Measurements from ENCODE around the gene SLC12A8.

Gene SLC12A8

GRCh38 chr3:125189378-125190165, 23.0 kb downstream of the SLC12A8 start:
- DNase-seq (ENCODE audit: insufficient read length, low spot score) = no peak
- FAIRE-seq = no peak

GRCh38 chr3:125188955-125189354, 23.6 kb downstream of the SLC12A8 start:
- no peak for FAIRE-seq
- no peak for DNase-seq (ENCODE audit: insufficient read length, low spot score)
- TF ChIP-seq TAF1 (IDR thresholded peaks at IDR 0.05; ENCODE audit: low read depth, low read length) = no peak

More at GRCh38 chr3:125189378-125190165, 23.0 kb downstream of the SLC12A8 start:
- TF ChIP-seq POU2F2 (IDR thresholded peaks at IDR 0.05; ENCODE audit: low read depth, low read length) (no peak), TAF1 (IDR thresholded peaks at IDR 0.05; ENCODE audit: low read depth, low read length) (no peak), PAX5 (IDR thresholded peaks at IDR 0.05; ENCODE audit: insufficient read depth, low read length, severe bottlenecking) (no peak), POLR2A (IDR thresholded peaks at IDR 0.05; ENCODE audit: low read depth, low read length) (no peak), SPI1 (IDR thresholded peaks at IDR 0.05; ENCODE audit: low read depth, low read length) (no peak), POLR2AphosphoS5 (IDR thresholded peaks at IDR 0.05; ENCODE audit: low read depth, low read length) (no peak)

GRCh38 chr3:125187599-125187910, 25.0 kb downstream of the SLC12A8 start:
- FAIRE-seq (no peak), DNase-seq (ENCODE audit: insufficient read length, low spot score) (no peak)
- no peak for TF ChIP-seq POLR2A (IDR thresholded peaks at IDR 0.05; ENCODE audit: low read depth, low read length)
- no peak for TF ChIP-seq POU2F2 (IDR thresholded peaks at IDR 0.05; ENCODE audit: low read depth, low read length)
- TF ChIP-seq SPI1 (IDR thresholded peaks at IDR 0.05; ENCODE audit: low read depth, low read length) = no peak
- no peak for TF ChIP-seq POLR2AphosphoS5 (IDR thresholded peaks at IDR 0.05; ENCODE audit: low read depth, low read length)
- TF ChIP-seq PAX5 (IDR thresholded peaks at IDR 0.05; ENCODE audit: insufficient read depth, low read length, severe bottlenecking) = no peak
- TF ChIP-seq TAF1 (IDR thresholded peaks at IDR 0.05; ENCODE audit: low read depth, low read length) = no peak

DNA sequence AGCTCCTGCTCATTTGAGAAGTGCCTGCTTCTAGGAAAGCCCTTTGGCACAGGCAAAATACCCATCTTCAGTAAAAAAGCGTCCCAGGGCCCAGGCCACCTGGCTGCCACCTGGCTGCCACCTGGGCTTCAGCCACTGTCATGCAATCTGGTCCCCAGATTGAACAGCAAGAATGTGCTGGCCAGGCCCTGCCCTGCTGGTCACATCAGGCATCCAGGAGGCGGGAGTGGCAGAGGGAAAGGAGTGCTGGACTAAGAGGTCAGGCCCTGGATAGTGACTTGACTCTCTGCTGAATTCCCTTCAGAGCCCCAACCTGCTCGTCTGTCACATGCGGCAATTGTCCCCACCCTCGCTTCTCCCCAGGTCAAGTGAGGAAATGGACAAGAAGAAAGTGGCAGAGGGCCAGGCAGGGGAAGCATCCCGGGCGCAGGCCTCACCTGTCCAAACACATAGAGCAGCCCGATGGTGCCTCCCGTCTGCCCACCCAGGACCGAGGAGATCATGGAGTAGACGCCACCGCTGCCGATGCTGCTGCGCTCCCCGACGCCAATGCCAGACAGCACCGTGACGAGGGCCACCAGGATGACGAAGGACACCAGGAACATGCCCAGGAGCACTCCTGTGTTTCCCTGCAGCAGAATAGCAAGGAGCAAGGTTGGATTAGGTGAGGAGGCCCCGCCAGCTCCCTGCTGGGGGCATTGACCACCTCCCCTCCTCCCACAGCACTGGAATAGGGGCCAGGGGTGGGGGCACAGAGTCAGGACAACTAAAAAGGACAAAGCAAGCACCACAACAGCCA, 25.5 kb downstream of the SLC12A8 start:
- TF ChIP-seq PAX5 (IDR thresholded peaks at IDR 0.05; ENCODE audit: insufficient read depth, low read length, severe bottlenecking) (no peak), SPI1 (IDR thresholded peaks at IDR 0.05; ENCODE audit: low read depth, low read length) (no peak), POU2F2 (IDR thresholded peaks at IDR 0.05; ENCODE audit: low read depth, low read length) (no peak), TAF1 (IDR thresholded peaks at IDR 0.05; ENCODE audit: low read depth, low read length) (no peak), POLR2A (IDR thresholded peaks at IDR 0.05; ENCODE audit: low read depth, low read length) (no peak), POLR2AphosphoS5 (IDR thresholded peaks at IDR 0.05; ENCODE audit: low read depth, low read length) (no peak)
- FAIRE-seq (peak; percentile 28), DNase-seq (ENCODE audit: insufficient read length, low spot score) (no peak)

DNA sequence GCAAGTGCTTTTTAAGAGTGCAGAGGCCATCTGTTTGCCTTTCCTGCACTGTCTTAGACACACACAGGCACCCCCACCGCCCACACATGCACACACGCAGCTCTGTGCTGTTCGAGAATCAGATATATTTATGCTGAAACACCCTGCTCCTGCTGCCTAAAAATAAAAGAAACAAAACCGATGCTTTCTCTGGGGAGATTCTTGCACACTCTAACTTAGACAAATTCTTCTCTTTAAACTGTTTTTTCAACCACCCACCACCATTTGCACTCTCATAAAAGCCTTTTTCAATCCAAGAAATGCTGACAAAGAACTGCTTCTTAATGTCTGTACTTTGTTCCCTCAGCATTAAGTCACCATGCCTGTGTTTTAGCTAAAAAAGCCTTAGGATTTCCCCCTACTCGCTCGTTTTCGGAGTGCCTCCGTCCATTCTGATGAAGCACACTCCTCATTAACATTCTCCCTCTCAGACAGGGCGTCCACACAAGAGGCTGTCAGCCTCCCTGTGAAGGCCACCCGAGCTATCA, 26.2 kb downstream of the SLC12A8 start:
- DNase-seq (ENCODE audit: insufficient read length, low spot score) = no peak
- peak; percentile 83 for FAIRE-seq
- TF ChIP-seq SPI1 (IDR thresholded peaks at IDR 0.05; ENCODE audit: low read depth, low read length) (no peak), POLR2A (IDR thresholded peaks at IDR 0.05; ENCODE audit: low read depth, low read length) (no peak), TAF1 (IDR thresholded peaks at IDR 0.05; ENCODE audit: low read depth, low read length) (no peak), POLR2AphosphoS5 (IDR thresholded peaks at IDR 0.05; ENCODE audit: low read depth, low read length) (no peak), POU2F2 (IDR thresholded peaks at IDR 0.05; ENCODE audit: low read depth, low read length) (no peak), PAX5 (IDR thresholded peaks at IDR 0.05; ENCODE audit: insufficient read depth, low read length, severe bottlenecking) (no peak)

DNA sequence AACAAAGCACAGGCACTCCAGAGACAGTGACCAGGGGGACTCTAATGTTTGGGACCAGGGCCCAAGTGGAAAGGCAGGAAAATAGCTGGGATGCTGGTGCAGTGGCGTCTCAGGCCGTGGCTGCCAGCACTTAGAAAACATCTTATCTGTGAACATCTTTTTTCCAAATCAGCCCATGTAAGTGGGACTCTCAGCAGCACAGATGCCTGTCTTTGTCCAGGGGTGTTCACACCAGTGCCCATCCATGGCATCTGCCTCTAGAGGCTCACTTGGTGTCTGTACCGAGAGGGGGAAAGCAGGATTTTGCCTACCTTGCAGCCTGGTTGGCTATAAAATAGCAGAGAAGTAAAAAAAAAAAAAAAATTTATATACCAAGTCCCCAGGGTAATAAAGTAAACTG, 26.7 kb downstream of the SLC12A8 start:
- TF ChIP-seq POU2F2 (IDR thresholded peaks at IDR 0.05; ENCODE audit: low read depth, low read length) = no peak
- no peak for TF ChIP-seq SPI1 (IDR thresholded peaks at IDR 0.05; ENCODE audit: low read depth, low read length)
- no peak for TF ChIP-seq POLR2A (IDR thresholded peaks at IDR 0.05; ENCODE audit: low read depth, low read length)
- no peak for TF ChIP-seq TAF1 (IDR thresholded peaks at IDR 0.05; ENCODE audit: low read depth, low read length)
- no peak for TF ChIP-seq POLR2AphosphoS5 (IDR thresholded peaks at IDR 0.05; ENCODE audit: low read depth, low read length)
- no peak for TF ChIP-seq PAX5 (IDR thresholded peaks at IDR 0.05; ENCODE audit: insufficient read depth, low read length, severe bottlenecking)
- no peak for DNase-seq (ENCODE audit: insufficient read length, low spot score)
- FAIRE-seq = peak; percentile 67

- DNase-seq (ENCODE audit: insufficient read length, low spot score) (no peak), FAIRE-seq (no peak)
- no peak for TF ChIP-seq POLR2A (IDR thresholded peaks at IDR 0.05; ENCODE audit: low read depth, low read length)
- no peak for TF ChIP-seq SPI1 (IDR thresholded peaks at IDR 0.05; ENCODE audit: low read depth, low read length)
- TF ChIP-seq POLR2AphosphoS5 (IDR thresholded peaks at IDR 0.05; ENCODE audit: low read depth, low read length) = no peak
- TF ChIP-seq PAX5 (IDR thresholded peaks at IDR 0.05; ENCODE audit: insufficient read depth, low read length, severe bottlenecking) = no peak
- no peak for TF ChIP-seq TAF1 (IDR thresholded peaks at IDR 0.05; ENCODE audit: low read depth, low read length)
- no peak for TF ChIP-seq POU2F2 (IDR thresholded peaks at IDR 0.05; ENCODE audit: low read depth, low read length)
Measured at GRCh38 chr3:125179884-125180240, 32.7 kb downstream of the SLC12A8 start.

DNA sequence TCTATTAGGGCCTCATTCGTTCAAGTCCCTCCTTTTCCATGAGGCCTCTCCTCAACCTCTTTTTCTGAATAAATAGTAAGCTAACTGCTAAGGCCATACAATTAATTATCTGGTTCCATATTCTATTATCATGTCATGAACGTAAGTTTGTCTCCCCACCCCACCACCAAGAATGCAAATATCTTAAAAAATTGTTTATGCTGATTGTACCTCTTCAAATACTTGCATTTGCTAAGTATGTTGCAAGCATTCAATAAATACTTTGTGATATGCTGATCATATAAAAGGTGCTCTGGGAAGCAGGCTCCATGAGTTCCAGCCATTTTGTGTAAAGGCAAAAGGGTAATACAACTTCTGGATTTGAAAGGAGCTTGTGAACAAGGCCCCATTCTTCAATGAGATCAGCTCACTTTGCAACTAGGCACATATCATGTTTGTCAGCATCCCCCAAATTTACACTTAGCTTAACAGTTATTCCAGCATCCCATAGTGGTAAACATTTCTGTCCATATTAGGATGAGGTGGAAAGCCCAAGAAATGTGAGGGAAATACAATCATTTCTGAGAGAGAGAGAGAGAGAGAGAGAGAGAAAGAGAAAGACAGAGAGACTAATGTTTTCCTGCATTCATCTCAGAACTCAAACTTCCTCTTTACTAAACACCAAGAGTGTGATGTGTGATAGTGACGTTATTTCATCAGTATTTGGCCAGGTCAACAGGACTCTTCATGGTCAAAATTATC, 33.2 kb downstream of the SLC12A8 start:
- TF ChIP-seq SPI1 (IDR thresholded peaks at IDR 0.05; ENCODE audit: low read depth, low read length) (0 out of 2 replicates have a peak, but pooled peaks have one; percentile 1), POLR2AphosphoS5 (IDR thresholded peaks at IDR 0.05; ENCODE audit: low read depth, low read length) (no peak)
- peak; percentile 77 for FAIRE-seq
- no peak for DNase-seq (ENCODE audit: insufficient read length, low spot score)

- TF ChIP-seq TAF1 (IDR thresholded peaks at IDR 0.05; ENCODE audit: low read depth, low read length) = no peak
- TF ChIP-seq POLR2A (IDR thresholded peaks at IDR 0.05; ENCODE audit: low read depth, low read length) = no peak
- no peak for TF ChIP-seq POU2F2 (IDR thresholded peaks at IDR 0.05; ENCODE audit: low read depth, low read length)
- no peak for TF ChIP-seq POLR2AphosphoS5 (IDR thresholded peaks at IDR 0.05; ENCODE audit: low read depth, low read length)
- TF ChIP-seq SPI1 (IDR thresholded peaks at IDR 0.05; ENCODE audit: low read depth, low read length) = no peak
- TF ChIP-seq PAX5 (IDR thresholded peaks at IDR 0.05; ENCODE audit: insufficient read depth, low read length, severe bottlenecking) = no peak
- DNase-seq (ENCODE audit: insufficient read length, low spot score) (no peak), FAIRE-seq (peak; percentile 35)
Measured at GRCh38 chr3:125177746-125178145, 34.8 kb downstream of the SLC12A8 start.

Measured in GM12891 (cell line).